ENCODE results near the gene HIPK4.

DNA sequence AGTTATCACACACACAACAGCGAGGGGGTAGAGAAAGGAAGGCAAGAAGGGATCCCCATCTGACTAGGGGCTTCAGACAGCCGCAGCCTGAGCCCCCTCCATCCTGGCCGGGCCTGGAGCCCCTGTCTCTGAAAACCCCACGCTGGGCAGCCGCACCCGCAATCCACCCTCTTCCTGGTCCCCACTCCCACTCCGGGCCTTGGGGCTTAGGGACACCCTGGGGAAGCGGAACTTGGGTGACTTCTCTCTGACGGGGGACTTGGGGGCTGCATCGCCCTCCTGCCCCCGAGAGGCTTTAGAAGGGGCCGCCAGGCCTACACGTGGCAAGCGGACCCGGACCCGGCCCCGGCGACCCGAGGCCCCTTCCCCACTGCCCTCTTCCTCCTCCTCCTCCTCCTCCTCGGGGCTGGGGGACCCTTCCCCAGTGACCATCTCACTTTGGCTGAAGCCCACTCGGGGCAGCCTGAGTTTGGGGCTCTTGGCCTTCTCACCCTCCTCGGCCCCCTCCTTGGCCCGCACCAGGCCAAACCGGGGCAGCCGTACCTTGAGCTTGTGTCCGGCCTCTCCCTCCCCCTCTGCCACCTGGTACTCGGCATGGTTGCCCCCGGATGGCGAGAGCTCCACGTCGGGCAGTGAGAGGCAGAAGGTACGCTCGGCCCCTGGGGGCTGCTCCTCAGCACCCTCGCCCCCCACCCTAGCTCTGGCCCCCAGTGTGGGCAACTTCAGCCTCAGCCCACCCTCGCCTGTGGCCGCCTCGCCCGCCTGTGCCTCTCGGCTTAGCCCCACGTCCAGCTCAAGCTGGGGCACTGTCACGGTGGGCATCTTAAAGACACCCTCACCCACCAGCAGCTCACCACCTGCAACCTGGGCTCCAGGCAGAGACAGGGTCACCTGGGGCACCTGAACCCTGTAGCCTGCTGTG is 4.2 kb upstream of the HIPK4 start:
- TF ChIP-seq EZH2 (IDR thresholded peaks at IDR 0.05; ENCODE audit: insufficient read depth, poor library complexity, severe bottlenecking) = no peak
- no peak for TF ChIP-seq EZH2phosphoT487 (IDR thresholded peaks at IDR 0.05; ENCODE audit: insufficient read depth, low read depth)
